ENCODE results near the gene EMILIN2.
"Not testable (repeated sequence)": the region's sequence is repeated elsewhere in the genome, so short reads cannot be mapped to it uniquely, and the experiment has no call there.

The EMILIN2 gene

GRCh38 chr18:2847317-2848246, 776 bp downstream of the EMILIN2 start:
- no peak for DNase-seq

DNA sequence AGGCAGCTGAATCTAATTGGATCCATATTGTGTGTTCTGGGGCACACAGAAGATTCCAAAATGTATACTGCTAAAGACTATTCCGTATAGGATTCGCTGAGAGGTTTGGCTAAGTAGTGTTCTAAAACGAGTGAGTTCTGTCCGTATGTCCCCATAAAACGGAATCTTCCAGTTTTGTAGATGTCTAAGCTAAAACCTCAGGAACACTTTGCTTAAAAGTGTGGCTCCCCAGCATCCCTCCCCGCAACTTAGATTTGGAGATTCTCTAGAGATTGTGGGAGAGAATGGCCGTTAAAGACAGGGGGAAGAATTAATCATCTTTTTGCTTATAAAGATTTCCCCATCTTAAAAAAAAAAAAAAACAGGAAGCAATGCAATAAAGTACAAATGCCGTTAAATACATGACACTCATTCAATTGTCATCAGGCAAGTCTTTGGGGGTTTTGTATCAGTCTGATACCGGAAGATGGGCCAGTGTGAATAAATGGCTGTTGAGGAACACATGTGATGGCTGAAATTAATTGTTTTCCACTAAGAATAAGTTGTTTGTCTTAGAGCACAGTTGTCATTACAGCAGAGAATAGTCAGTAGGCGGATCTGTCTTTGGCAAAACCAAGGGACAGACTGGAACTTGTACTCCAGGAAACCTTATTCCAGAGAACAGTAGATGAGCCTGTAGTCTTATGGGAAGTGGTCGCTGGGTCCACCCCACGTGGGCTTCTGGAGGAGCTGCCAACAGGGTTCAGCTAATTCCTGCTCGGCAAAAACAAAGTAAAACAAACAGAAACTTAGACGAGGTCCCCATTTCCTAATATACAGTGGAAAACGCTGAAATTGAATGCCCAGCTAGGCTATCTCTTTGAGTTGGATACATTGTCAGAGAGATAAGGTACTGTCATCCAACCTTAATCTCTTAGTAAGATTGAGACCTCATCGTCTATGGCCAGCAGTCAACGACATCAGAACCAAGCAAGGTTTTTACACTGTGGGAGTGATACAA, 1.7 kb downstream of the EMILIN2 start:
- DNase-seq = no peak

DNA sequence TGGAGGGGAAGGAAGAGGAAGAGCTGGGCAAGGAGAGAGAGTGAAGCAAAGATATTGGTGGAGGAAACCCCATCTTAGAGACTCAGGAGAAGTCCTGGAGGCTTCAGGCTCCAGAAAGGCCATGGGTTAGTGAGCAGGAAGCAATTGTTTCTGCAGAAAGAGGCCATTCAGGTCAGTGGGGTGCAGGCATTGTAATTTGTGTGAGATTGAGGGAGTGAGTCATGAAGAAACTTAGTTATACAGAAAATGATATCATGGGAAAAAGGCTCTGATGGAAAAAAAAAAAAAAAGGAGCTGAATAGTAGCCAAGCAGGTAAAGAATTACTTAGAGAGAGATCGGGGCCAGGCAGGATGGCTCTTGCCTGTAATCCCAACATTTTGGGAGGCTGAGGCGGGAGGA, 4.0 kb downstream of the EMILIN2 start:
- DNase-seq = no peak

DNA sequence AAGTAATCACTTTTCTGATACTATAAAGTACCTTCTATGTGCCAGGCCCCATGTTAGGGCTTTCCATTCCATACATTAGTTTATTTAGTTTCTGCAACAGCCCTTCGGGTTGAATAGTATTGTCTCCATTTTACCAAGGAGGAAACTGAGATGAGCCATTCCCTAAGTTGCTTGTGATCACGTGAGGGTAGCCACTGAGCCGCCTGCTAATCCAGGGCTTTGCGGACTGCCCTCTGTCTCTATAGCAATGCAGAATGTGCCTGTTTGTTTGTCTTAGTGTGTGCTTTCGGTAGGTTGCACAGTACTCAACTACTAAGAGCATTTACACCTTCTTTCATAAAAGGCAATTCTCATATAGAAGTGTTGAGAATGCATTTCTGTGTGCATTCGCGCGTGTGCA, 5.0 kb downstream of the EMILIN2 start:
- DNase-seq = no peak

DNA sequence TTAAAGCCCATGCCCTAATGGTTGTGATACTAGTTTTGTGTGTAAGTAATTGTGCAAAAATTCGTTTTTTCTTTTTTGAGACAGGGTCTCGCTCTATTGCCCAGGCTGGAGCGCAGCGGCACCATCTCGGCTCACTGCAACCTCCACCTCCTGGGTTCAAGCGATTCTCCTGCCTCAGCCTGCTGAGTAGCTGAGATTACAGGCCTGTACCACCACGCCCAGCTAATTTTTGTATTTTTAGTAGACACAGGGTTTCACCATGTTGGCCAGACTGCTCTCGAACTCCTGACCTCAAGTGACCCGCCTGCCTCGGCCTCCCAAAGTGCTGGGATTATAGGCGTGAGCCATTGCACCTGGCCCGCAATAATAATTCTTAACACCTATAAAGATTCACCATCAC, 5.7 kb downstream of the EMILIN2 start:
- not testable (repeated sequence) for DNase-seq

DNA sequence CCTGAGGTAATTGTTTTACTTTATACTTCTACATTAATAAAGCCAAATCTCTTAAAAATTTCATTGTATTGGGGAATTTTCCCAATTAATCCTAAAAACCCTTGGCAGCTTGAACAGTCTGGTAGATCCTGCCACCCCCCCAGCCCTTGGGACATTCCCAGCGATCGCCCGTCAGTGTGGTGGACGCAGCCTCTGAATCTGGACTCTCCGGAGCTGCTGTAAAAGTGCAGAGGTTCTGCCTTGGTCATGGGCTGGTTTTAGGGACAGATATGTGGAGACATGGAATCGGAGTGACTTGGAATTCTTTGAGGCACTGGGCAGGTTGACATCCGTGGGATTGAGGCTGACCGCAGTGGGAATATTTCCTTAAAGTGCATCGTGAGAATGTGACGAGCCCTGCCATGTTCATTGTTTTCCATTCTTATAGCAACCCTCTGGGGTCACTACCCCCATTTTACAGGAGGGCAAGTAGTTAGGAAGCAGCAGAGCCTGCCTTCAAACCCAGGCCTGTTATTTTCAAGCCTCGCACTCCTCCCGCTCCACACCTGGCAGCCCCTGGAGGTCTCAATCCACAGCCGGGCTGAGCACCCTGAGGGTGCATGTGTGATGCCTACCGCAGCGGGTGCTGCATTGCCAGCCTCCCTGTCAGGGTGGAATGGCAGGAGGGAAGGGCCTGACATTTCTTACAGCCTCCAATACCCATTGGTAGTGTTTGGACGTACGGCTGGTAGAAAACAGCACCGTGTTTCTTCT, 6.5 kb downstream of the EMILIN2 start:
- DNase-seq = no peak

GRCh38 chr18:2853926-2854664, 7.3 kb downstream of the EMILIN2 start:
- no peak for DNase-seq

GRCh38 chr18:2854875-2855274, 8.1 kb downstream of the EMILIN2 start:
- DNase-seq = no peak

- no peak for DNase-seq
Measured at GRCh38 chr18:2855560-2856350, 8.9 kb downstream of the EMILIN2 start.

- no peak for DNase-seq
Measured at GRCh38 chr18:2856547-2857170, 9.9 kb downstream of the EMILIN2 start.

DNA sequence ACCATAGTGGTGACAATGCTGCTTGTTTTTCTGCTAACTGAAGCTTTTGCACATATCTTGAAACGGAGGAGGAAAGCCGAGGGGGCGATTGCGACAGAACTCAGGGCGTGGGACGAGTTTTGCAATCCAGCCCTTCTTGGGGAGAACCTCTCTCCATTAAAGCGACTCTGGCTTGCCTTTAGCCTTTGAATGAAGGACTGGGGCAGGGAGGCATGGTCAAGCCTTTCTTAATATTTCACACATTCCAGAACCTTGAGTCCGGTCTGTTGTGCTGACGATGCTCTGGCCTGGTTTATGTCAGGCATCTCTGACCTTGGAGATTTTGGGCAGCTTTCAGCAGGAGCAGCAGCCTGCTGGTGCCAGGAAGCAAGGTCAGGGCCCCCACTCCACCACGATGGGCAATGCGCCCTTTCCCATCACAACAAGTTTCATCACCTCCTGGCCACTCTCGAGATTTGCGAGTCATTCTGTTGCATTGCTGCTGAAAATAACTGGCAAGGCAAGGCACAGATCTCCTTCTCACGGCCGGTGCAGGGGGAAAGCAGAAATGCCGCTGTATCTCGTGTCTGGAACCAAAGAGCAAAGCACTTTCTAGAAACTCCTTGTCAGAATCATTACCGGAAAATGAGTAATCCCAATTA, 10.8 kb downstream of the EMILIN2 start:
- DNase-seq = no peak

DNA sequence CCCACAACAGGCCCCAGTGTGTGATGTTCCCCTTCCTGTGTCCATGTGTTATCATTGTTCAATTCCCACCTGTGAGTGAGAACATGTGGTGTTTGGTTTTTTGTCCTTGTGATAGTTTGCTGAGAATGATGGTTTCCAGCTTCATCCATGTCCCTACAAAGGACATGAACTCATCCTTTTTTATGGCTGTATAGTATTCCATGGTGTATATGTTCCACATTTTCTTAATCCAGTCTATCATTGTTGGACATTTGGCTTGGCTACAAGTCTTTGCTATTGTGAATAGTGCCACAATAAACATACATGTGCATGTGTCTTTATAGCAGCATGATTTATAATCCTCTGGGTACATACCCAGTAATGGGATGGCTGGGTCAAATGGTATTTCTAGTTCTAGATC, 13.6 kb downstream of the EMILIN2 start:
- DNase-seq = not testable (repeated sequence)

DNA sequence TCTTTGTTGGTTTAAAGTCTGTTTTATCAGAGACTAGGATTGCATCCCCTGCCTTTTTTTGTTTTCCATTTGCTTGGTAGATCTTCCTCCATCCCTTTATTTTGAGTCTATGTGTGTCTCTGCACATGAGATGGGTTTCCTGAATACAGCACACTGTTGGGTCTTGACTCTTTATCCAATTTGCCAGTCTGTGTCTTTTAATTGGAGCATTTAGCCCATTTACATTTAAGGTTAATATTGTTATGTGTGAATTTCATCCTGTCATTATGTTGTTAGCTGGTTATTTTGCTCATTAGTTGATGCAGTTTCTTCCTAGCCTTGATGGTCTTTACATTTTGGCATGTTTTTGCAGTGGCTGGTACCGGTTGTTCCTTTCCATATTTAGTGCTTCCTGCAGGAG, 17.2 kb downstream of the EMILIN2 start:
- DNase-seq = not testable (repeated sequence)

DNA sequence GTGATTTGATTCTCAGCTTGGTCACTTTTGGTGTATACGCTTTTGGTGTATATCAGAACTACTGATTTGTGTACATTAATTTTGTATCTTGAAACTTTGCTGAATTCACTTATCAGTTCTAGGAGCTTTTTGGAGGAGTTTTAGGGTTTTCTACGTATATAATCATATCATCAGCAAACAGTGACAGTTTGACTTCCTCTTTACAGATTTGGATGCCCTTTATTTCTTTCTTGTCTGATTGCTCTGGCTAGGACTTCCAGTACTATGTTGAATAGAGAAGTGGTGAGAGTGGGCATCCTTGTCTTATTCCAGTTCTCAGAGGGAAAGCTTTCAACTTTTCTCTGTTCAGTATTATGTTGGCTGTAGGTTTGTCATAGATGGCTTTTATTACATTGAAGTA, 19.7 kb downstream of the EMILIN2 start:
- DNase-seq = not testable (repeated sequence)

GRCh38 chr18:2869207-2869606, 22.4 kb downstream of the EMILIN2 start:
- DNase-seq = no peak

GRCh38 chr18:2871111-2871720, 24.4 kb downstream of the EMILIN2 start:
- DNase-seq = no peak

GRCh38 chr18:2872095-2872494, 25.3 kb downstream of the EMILIN2 start:
- DNase-seq = no peak

DNA sequence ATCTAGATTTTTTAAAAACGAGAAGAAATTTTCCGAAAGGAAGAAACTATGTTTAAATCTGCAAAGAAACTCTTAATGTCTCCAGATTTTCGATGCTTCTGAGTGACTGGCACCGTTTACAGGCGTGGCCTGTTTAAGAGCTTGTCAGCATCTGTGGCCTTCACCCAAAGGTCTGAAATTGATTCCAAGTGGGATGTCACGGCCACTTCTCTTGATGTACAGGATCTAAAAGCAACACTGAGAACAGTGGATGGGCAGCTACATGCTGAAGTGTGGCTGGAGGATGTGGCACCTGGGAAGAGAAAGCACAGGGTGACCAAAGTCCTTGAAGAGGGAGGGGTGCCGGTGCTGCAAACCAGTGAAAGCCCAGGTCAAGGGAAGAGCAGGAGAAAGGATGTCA, 28.0 kb downstream of the EMILIN2 start:
- no peak for DNase-seq

DNA sequence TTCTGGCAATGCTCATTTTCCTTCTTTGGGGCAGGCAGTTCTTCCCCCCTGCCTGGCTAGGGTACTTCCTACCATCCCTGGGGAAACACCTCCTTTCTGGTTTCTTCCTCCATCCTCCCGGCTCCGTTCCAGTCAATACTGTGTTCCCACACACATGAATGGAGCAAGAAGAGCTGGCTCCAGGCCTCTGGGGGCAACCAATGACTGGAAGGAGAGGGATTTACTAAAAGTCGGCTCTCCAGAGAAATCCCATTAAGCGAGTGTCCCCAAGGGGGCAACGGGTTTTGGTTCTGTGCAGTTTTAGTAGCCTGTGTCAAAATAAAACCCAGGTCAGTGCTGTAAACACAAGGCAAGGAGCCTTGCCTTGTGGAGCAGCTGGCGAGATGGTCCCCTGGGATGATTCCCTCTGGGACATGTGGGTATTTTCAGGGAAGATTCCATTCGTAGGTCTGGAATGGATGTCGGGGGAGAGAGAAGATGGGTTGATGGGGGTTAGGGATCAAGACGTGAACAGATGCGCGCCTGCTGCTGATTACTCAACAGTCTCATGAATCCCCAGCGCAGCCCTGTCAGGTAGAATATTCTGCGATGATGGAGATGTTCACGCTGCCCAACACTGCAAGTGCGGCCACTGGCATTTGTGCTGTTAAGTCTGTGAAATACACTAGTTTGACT, 32.0 kb downstream of the EMILIN2 start:
- DNase-seq = no peak

Data from activated CD4-positive, alpha-beta T cell treated with anti-CD3 and anti-CD28 coated beads for 1 hour (primary cell).